ENCODE results near the gene SLC37A2. TPM values are rescaled to one million over a fixed set of nuclear protein-coding genes. Genes with fewer than 3 reads are reported as not detected.
"Not testable (repeated sequence)": the region's sequence is repeated elsewhere in the genome, so short reads cannot be mapped to it uniquely, and the experiment has no call there.

The SLC37A2 gene
- total and polyA plus RNA-seq, 4 donors = 3.2 to 13.2 (median 7.8) TPM

DNA sequence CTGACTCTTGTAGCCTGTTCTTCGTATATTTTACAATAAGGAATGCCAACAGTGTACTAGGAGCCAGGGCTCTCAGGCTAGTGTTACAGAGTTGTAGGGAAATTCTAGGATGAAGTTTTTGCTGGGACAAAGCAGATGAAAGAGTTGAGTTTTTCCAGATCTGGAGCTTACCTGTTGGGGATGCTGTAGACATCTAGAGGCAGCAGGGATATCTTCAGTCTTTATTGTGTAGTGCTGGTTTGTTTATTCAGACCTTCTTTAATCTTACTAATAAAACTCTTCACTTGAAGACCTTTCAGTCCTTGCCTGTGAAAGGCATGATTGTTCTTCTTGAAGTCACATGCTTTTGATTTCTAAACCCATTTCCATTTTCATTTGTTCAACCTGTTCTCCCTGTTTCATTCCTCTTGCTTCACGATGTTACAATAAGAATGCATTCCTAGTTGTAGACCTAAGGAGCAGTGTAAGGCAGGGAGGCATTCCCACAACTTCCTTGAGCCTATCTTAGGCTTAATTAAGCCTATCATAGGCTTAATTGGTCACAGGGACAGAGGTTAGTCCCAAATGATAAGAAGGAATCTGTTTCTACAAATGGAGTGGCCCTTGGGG lies 7.9 kb upstream of the SLC37A2 start:
- TF ChIP-seq, protein P1, sequence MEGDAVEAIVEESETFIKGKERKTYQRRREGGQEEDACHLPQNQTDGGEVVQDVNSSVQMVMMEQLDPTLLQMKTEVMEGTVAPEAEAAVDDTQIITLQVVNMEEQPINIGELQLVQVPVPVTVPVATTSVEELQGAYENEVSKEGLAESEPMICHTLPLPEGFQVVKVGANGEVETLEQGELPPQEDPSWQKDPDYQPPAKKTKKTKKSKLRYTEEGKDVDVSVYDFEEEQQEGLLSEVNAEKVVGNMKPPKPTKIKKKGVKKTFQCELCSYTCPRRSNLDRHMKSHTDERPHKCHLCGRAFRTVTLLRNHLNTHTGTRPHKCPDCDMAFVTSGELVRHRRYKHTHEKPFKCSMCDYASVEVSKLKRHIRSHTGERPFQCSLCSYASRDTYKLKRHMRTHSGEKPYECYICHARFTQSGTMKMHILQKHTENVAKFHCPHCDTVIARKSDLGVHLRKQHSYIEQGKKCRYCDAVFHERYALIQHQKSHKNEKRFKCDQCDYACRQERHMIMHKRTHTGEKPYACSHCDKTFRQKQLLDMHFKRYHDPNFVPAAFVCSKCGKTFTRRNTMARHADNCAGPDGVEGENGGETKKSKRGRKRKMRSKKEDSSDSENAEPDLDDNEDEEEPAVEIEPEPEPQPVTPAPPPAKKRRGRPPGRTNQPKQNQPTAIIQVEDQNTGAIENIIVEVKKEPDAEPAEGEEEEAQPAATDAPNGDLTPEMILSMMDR (IDR thresholded peaks at IDR 0.05; ENCODE audit: control extremely low read depth, extremely low read depth) = no peak
- ATAC-seq (ENCODE audit: insufficient read depth, low FRiP score) = no peak
- Histone ChIP-seq H3K9ac (ENCODE audit: insufficient read depth in 1 of 2, low read length in 2 of 2) (no peak overlapping the region), H3K4me1 (ENCODE audit: control insufficient read depth in 5 of 5, insufficient read depth in 5 of 5, low read length in 5 of 5) (no peaks in the 10 kb centered on the region), H3K9me3 (ENCODE audit: control insufficient read depth in 4 of 4, insufficient read depth in 3 of 4, low read length in 3 of 4) (no peaks in the 10 kb centered on the region), H3K27me3 (ENCODE audit: control insufficient read depth in 3 of 3, insufficient read depth in 3 of 3, low read length in 2 of 3) (no peaks in the 10 kb centered on the region), H3K4me3 (no peak overlapping the region), H3K36me3 (ENCODE audit: control insufficient read depth in 4 of 4, insufficient read depth in 4 of 4, low read length in 4 of 4) (no peaks in the 10 kb centered on the region), H3K27ac (ENCODE audit: low read depth in 1 of 2, low read length in 1 of 2) (no peak overlapping the region)
- peak in 2 of 3 donors; percentile 25 to 52 for DNase-seq
- WGBS, 2 donors = 67 to 73% methylated on average over 2 of the region's 2 CpGs

DNA sequence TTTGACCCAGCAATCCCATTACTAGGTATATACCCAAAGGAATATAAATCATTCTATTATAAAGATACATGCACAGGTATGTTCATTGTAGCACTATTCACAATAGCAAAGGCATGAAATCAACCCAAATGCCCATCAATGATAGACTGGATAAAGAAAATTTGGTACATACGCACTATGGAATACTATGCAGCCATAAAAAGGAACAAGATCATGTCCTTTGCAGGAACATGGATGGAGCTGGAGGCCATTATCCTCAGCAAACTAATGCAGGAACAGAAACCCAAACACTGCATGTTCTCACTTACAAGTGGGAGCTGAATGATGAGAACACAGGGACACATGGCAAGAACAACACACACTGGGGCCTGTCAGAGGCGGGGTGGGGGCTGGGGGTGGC lies 7.0 kb upstream of the SLC37A2 start:
- not testable (repeated sequence) for ATAC-seq (ENCODE audit: insufficient read depth, low FRiP score); H3K36me3 ChIP-seq (ENCODE audit: control insufficient read depth in 4 of 4, insufficient read depth in 4 of 4, low read length in 4 of 4); H3K27ac ChIP-seq (ENCODE audit: low read depth in 1 of 2, low read length in 1 of 2); H3K9ac ChIP-seq (ENCODE audit: insufficient read depth in 1 of 2, low read length in 2 of 2); H3K4me1 ChIP-seq (ENCODE audit: control insufficient read depth in 5 of 5, insufficient read depth in 5 of 5, low read length in 5 of 5); H3K27me3 ChIP-seq (ENCODE audit: control insufficient read depth in 3 of 3, insufficient read depth in 3 of 3, low read length in 2 of 3); H3K4me3 ChIP-seq; DNase-seq; H3K9me3 ChIP-seq (ENCODE audit: control insufficient read depth in 4 of 4, insufficient read depth in 3 of 4, low read length in 3 of 4)
- 95 to 100% methylated on average over 2 of the region's 2 CpGs for WGBS, 2 donors

DNA sequence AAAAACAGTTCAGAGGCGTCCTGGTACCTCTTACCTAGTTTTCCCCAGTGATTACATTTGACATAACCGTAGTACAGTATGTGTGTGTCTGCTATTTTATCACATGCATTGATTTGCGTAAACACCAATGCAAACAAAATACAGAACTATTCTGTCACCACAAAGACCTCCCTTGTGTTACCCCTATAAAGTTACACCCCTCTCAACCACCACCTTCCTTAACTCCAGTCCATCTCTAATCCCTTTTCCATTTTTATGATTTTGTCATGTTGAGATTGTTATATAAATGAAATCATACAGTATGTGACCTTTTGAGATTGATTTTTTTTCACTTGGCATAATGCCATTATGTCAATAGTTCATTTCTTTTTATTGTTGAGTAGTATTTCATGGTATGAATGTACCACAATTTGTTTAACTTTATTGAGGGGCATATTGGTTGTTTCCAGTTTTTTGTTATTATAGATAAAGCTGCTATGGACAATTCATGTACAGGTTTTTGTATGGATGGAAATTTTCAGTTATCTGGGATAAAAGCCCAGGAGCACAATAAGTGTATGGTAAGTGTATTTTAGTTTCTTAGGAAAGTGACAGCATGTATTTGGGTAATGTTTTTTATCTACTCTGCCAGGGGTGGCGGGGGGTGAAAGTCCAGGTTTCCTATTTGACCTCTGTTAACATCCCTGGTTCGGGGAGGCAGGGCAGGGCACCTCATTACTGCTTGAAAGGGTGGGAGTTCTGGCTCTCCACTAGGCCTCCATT lies 6.0 kb upstream of the SLC37A2 start:
- no peaks in the 10 kb centered on the region for H3K9me3 ChIP-seq (ENCODE audit: control insufficient read depth in 4 of 4, insufficient read depth in 3 of 4, low read length in 3 of 4)
- H3K4me3 ChIP-seq = no peak overlapping the region
- no peak overlapping the region for H3K27ac ChIP-seq (ENCODE audit: low read depth in 1 of 2, low read length in 1 of 2)
- 84% methylated on average over 5 of the region's 5 CpGs for WGBS, 2 donors
- no peaks in the 10 kb centered on the region for H3K36me3 ChIP-seq (ENCODE audit: control insufficient read depth in 4 of 4, insufficient read depth in 4 of 4, low read length in 4 of 4)
- H3K27me3 ChIP-seq (ENCODE audit: control insufficient read depth in 3 of 3, insufficient read depth in 3 of 3, low read length in 2 of 3) = peaks cover 0 to 6% (median 0%) of the 10 kb centered on the region in 3 donors
- TF ChIP-seq, protein P1 (IDR thresholded peaks at IDR 0.05; ENCODE audit: control extremely low read depth, extremely low read depth) = no peak
- H3K4me1 ChIP-seq (ENCODE audit: control insufficient read depth in 5 of 5, insufficient read depth in 5 of 5, low read length in 5 of 5) = no peaks in the 10 kb centered on the region
- no peak for ATAC-seq (ENCODE audit: insufficient read depth, low FRiP score)
- DNase-seq = no peak
- no peak overlapping the region for H3K9ac ChIP-seq (ENCODE audit: insufficient read depth in 1 of 2, low read length in 2 of 2)

DNA sequence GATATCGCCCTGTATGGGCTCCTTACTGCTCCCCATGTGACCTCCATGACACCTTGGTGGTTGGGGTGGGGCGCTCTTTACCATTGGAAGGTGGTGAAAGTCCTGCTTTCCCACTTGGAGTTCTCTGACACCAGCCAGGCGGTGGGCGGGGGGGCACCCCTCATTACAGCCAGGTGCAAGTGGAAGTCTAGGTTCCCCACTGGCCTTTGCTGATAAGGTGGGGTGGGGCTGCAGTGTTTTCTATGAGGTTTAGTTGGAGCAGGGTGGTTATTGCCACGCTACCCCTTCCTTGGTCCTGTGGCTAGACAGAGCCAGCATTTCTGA lies 5.5 kb upstream of the SLC37A2 start:
- TF ChIP-seq, protein P1 (IDR thresholded peaks at IDR 0.05; ENCODE audit: control extremely low read depth, extremely low read depth) = no peak

More for the DNA sequence above, 5.5 kb upstream of the SLC37A2 start:
- no peak for DNase-seq
- no peaks in the 10 kb centered on the region for H3K36me3 ChIP-seq (ENCODE audit: control insufficient read depth in 4 of 4, insufficient read depth in 4 of 4, low read length in 4 of 4)
- H3K4me1 ChIP-seq (ENCODE audit: control insufficient read depth in 5 of 5, insufficient read depth in 5 of 5, low read length in 5 of 5) = no peaks in the 10 kb centered on the region
- peaks cover 0 to 11% (median 0%) of the 10 kb centered on the region in 3 donors for H3K27me3 ChIP-seq (ENCODE audit: control insufficient read depth in 3 of 3, insufficient read depth in 3 of 3, low read length in 2 of 3)
- 95 to 97% methylated on average over 5 of the region's 5 CpGs for WGBS, 2 donors
- ATAC-seq (ENCODE audit: insufficient read depth, low FRiP score) = no peak
- H3K9me3 ChIP-seq (ENCODE audit: control insufficient read depth in 4 of 4, insufficient read depth in 3 of 4, low read length in 3 of 4) = no peaks in the 10 kb centered on the region
- H3K9ac ChIP-seq (ENCODE audit: insufficient read depth in 1 of 2, low read length in 2 of 2) = no peak overlapping the region
- H3K4me3 ChIP-seq = no peak overlapping the region
- H3K27ac ChIP-seq (ENCODE audit: low read depth in 1 of 2, low read length in 1 of 2) = no peak overlapping the region
